SU-DHL-6 (cell line): ENCODE measurements around the gene ZCCHC24.

ENCODE experiments used
- H2AFZ ChIP-seq: fragments of 200-600 bp; sonication (generic); 2 replicates; pipeline ENCODE4 v1.6.1; 2014; ENCODE audit warnings: low read depth, mild to moderate bottlenecking, moderate library complexity, mixed read lengths, antibody characterized with exemption, low read length; ENCODE audit not compliant: severe bottlenecking
- H3F3A ChIP-seq: fragments of 200-600 bp; shearing (Covaris generic); 2 replicates; pipeline ENCODE4 v1.6.0; 2016; ENCODE audit warnings: antibody characterized with exemption, mild to moderate bottlenecking; ENCODE audit not compliant: insufficient read depth
- H3K27ac ChIP-seq: fragments of 200-600 bp; sonication (generic); 2 replicates; pipeline ENCODE4 v1.5.1; 2016; ENCODE audit warnings: low read depth, mild to moderate bottlenecking, low read length, moderate library complexity, mixed read lengths
- H3K27me3 ChIP-seq: fragments of 200-600 bp; sonication (generic), shearing (Covaris generic); 2 replicates; pipeline ENCODE4 v1.6.0; 2014; ENCODE audit warnings: mild to moderate bottlenecking, low read length
- H3K36me3 ChIP-seq: fragments of 200-600 bp; sonication (generic); 2 replicates; pipeline ENCODE4 v1.6.1; 2014; ENCODE audit warnings: mild to moderate bottlenecking, low read length, mixed read lengths
- H3K4me2 ChIP-seq: fragments of 300-600, 200-600 bp; shearing (Covaris generic), sonication (generic); 2 replicates; pipeline ENCODE4 v1.6.0; 2014; ENCODE audit warnings: low read length, low read depth, mild to moderate bottlenecking; ENCODE audit not compliant: poor library complexity, severe bottlenecking
- H3K4me3 ChIP-seq: fragments of 200-600 bp; sonication (generic); 2 replicates; pipeline ENCODE4 v1.5.1; 2014; ENCODE audit warnings: antibody characterized with exemption, low read length, mild to moderate bottlenecking, mixed read lengths; ENCODE audit not compliant: insufficient read depth, poor library complexity, severe bottlenecking
- H3K79me2 ChIP-seq: fragments of 200-600 bp; sonication (generic); 2 replicates; pipeline ENCODE4 v1.6.1; 2014; ENCODE audit warnings: mild to moderate bottlenecking, low read length, moderate library complexity; ENCODE audit not compliant: insufficient read depth
- H3K9ac ChIP-seq: fragments of 200-600 bp; sonication (generic); 2 replicates; pipeline ENCODE4 v1.7.0; 2014; ENCODE audit warnings: mild to moderate bottlenecking, low read length
- H3K9me2 ChIP-seq: fragments of 200-600 bp; sonication (generic); replicated peaks from 2 replicates; pipeline ENCODE4 v1.6.1; 2014; ENCODE audit warnings: low read length; ENCODE audit not compliant: insufficient read depth
- H3K9me3 ChIP-seq: fragments of 200-600 bp; sonication (generic); 2 replicates; pipeline ENCODE4 v1.6.1; 2014; ENCODE audit warnings: low read length, mixed read lengths; ENCODE audit not compliant: insufficient read depth
- H4K20me1 ChIP-seq: fragments of 200-600 bp; sonication (generic); 2 replicates; pipeline ENCODE4 v1.6.1; 2014; ENCODE audit warnings: low read depth, mild to moderate bottlenecking, antibody characterized with exemption, low read length, moderate library complexity, mixed read lengths
- CTCF ChIP-seq: fragments of 200-600 bp; sonication (generic); IDR thresholded peaks from one replicate; pipeline ENCODE4 v1.5.1; 2017; ENCODE audit warnings: antibody characterized with exemption, mild to moderate bottlenecking, low read length, moderate library complexity; ENCODE audit not compliant: insufficient read depth, poor library complexity, severe bottlenecking
- EZH2phosphoT487 ChIP-seq: fragments of 200-600 bp; sonication (generic), shearing (Covaris generic); conservative IDR thresholded peaks from 2 replicates; pipeline ENCODE4 v1.6.1; 2018; ENCODE audit warnings: mild to moderate bottlenecking, antibody characterized with exemption, low read length, moderate library complexity, mixed read lengths

Gene ZCCHC24

GRCh38 chr10:79445161-79445976, at the start of gene ZCCHC24:
Gene ZCCHC24 (minus strand): TSS chr10:79445624. CDS start chr10:79445440, 184 bp downstream.
- no peaks in the 10 kb centered on the region for H3K36me3 ChIP-seq
- H3K79me2 ChIP-seq, result no peaks in the 10 kb centered on the region
- peak within 1 kb of the TSS; percentile 81 for H3K4me2 ChIP-seq
- no peaks in the 10 kb centered on the region for H3F3A ChIP-seq
- TF ChIP-seq EZH2phosphoT487 (no peak), CTCF (no peak)
- H3K4me3 ChIP-seq, result peak within 1 kb of the TSS; percentile 59
- H3K9me2 ChIP-seq, result no peaks in the 10 kb centered on the region
- no peak within 1 kb of the TSS for H3K27ac ChIP-seq
- no peaks in the 10 kb centered on the region for H3K27me3 ChIP-seq
- H3K9me3 ChIP-seq, result no peaks in the 10 kb centered on the region
- no peaks in the 10 kb centered on the region for H4K20me1 ChIP-seq
- H3K9ac ChIP-seq, result peak within 1 kb of the TSS; percentile 41
- H2AFZ ChIP-seq, result peak within 1 kb of the TSS; percentile 48

GRCh38 chr10:79493806-79494205, 48.4 kb upstream of the ZCCHC24 start:
- Histone ChIP-seq H2AFZ (no peak overlapping the region), H3K9me3 (no peaks in the 10 kb centered on the region), H3K27me3 (no peaks in the 10 kb centered on the region), H3K27ac (no peak overlapping the region), H3K9me2 (no peaks in the 10 kb centered on the region), H3K4me3 (no peak overlapping the region), H3K9ac (no peak overlapping the region), H4K20me1 (no peaks in the 10 kb centered on the region), H3F3A (no peaks in the 10 kb centered on the region), H3K4me2 (no peak overlapping the region), H3K36me3 (no peaks in the 10 kb centered on the region), H3K79me2 (no peaks in the 10 kb centered on the region)
- TF ChIP-seq CTCF, result no peak
- no peak for TF ChIP-seq EZH2phosphoT487

- H4K20me1 ChIP-seq, result no peaks in the 10 kb centered on the region
- no peaks in the 10 kb centered on the region for H3K36me3 ChIP-seq
- no peak overlapping the region for H3K4me3 ChIP-seq
- TF ChIP-seq CTCF (no peak), EZH2phosphoT487 (no peak)
- no peaks in the 10 kb centered on the region for H3K27me3 ChIP-seq
- H3K9ac ChIP-seq, result no peak overlapping the region
- H3K9me2 ChIP-seq, result no peaks in the 10 kb centered on the region
- no peak overlapping the region for H3K27ac ChIP-seq
- no peak overlapping the region for H2AFZ ChIP-seq
- H3K79me2 ChIP-seq, result no peaks in the 10 kb centered on the region
- H3K4me2 ChIP-seq, result no peak overlapping the region
- no peaks in the 10 kb centered on the region for H3F3A ChIP-seq
- no peaks in the 10 kb centered on the region for H3K9me3 ChIP-seq
Observed at GRCh38 chr10:79492839-79493238, 47.4 kb upstream of the ZCCHC24 start.
